GM18858 (cell line): Measurements from ENCODE around the gene L2HGDH.

Experiments
- ATAC-seq: cut with Tn5 transposase; IDR thresholded peaks from one replicate; pipeline ENCODE4 v1.9.1; 2021; ENCODE audit not compliant: unreplicated experiment

L2HGDH gene

GRCh38 chr14:50231475-50232275 is 80.4 kb downstream of the L2HGDH start, which contains the start of gene SOS2:
TSS of gene SOS2 (minus strand) at chr14:50231578. CDS start at chr14:50231283, 295 bp downstream.
- ATAC-seq = peak; percentile 72

DNA sequence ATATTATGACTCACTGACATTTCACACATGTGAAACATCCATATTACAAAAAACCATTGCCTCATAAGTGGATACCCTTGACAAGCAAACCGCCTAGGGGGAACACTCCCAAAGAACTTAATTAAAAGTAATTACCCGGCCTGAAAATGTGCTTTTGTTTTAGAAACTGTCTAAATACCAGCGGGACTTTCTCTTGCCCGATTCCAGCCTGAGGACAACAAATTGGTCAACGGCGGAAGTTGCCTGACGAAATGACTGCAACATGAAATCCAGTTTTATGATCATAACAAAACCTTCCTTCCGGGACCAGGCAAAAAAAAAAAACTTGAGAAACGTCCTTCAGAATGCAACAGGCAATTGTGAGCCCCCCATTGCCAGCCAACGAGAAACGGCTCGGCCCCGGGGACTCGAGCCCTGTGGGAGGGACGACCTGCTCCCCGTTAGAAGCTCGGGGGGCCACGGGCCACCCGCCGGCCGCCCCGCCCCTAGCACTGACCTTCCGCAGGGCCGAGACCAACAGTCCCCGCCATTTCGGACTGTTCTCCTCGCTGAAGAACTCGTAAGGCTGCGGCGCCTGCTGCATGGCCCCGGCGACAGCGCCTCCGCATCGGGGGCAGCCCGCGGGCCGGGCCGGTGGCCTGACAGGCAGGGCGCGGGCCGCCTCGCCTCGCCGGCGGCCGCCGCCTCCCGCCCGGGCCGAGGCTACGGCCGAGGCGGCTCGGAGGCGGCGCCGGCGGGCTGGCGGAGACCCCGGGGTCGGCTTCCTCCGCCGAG is 81.1 kb downstream of the L2HGDH start:
- ATAC-seq = peak; percentile 20

- no peak for ATAC-seq
Measured at GRCh38 chr14:50230401-50230700, 81.7 kb downstream of the L2HGDH start.

- ATAC-seq = no peak
Measured at GRCh38 chr14:50229681-50230080, 82.3 kb downstream of the L2HGDH start.

DNA sequence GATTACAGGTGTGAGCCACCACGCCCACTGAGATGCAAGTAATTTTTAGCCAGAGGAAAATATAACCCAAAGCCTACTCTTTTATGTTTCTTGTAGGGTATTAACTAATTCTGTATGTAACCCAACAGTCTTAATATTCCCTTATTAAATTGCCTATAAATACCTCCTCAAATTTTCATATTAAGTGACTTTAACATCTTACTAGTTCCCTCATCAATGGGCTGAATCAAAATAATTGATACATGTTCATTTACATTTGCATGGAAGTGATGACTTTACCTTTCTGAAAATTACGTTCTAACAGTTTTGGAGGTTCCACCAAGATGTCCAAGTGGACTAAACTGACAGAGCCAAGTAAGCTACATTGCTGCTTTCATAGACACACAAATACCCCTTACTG is 83.7 kb downstream of the L2HGDH start:
- no peak for ATAC-seq

- no peak for ATAC-seq
Measured at GRCh38 chr14:50225974-50226297, 86.1 kb downstream of the L2HGDH start.

- ATAC-seq = no peak
Measured at GRCh38 chr14:50225067-50225973, 86.7 kb downstream of the L2HGDH start.

GRCh38 chr14:50222055-50222613 is 89.9 kb downstream of the L2HGDH start:
- ATAC-seq = no peak

- no peak for ATAC-seq
Measured at GRCh38 chr14:50218501-50218900, 93.5 kb downstream of the L2HGDH start.

- no peak for ATAC-seq
Measured at GRCh38 chr14:50215416-50215815, 96.6 kb downstream of the L2HGDH start.

DNA sequence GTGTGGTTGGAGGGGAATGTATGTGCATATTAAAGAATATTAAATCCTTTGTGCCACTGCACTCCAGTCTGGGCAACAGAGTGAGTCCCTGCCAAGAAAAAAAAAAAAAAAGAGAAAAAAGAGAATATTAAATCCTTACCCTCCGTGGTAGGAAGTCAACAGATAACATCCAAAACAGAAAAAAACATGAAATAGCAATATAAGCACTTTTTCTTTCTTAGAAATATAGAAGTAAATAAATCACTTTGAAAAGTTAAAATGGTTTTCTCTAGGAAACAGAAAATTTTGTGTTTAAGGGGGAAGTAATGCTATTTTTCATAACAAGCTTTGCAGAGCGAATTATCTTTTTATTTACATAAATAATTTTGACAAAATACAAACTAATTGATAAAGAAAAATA is 98.2 kb downstream of the L2HGDH start:
- no peak for ATAC-seq

- no peak for ATAC-seq
Measured at GRCh38 chr14:50212726-50213125, 99.3 kb downstream of the L2HGDH start.

GRCh38 chr14:50210074-50210473 is 102.0 kb downstream of the L2HGDH start:
- no peak for ATAC-seq

GRCh38 chr14:50198499-50198898 is 113.5 kb downstream of the L2HGDH start:
- ATAC-seq = no peak

DNA sequence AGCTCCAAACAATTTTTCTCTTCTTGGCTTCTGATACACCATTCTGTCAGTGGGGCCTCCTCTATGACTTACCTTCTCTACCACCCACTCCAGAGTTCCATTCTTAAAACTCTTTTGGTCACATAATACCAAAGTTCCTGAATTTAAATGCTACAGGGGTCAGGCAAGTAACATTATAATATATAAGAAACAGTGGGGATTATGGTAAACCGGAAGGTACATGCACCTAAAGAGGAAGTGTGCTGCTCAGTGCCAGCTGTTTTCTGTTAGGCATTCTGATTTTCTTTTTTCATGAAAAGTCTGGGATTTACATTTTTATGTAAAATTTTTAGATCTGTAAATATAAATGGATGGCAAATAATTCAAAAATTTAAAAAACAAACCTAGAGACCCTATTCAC is 120.5 kb downstream of the L2HGDH start:
- ATAC-seq = no peak
